Activated B cell treated with CpG ODN at 0.5 μM for 24 hours (primary cell): ENCODE results near the gene ADCY3. TPM values are rescaled to one million over a fixed set of nuclear protein-coding genes. Genes with fewer than 3 reads are reported as not detected.

Source experiments
- ATAC-seq: fragments of 200-7000 bp; cut with Tn5 transposase; one replicate; pipeline ENCODE4 v1.10.0; 2021; ENCODE audit warnings: low read depth, mild to moderate bottlenecking, moderate library complexity
- CTCF ChIA-PET: fragments of 350-600 bp; sonication (Branson Sonifier 250); formaldehyde crosslinking; loops from one replicate; lab custom pipeline; 2021; ENCODE audit warnings: antibody characterized with exemption; lab: Charles Lee
- POLR2A ChIA-PET: fragments of 350-600 bp; sonication (Branson Sonifier 250); formaldehyde crosslinking; loops from one replicate; lab custom pipeline; 2021; ENCODE audit warnings: antibody characterized with exemption; lab: Charles Lee
- DNase-seq: peaks from one replicate; pipeline ENCODE4 v3.0.0; 2022
- H3K27ac Mint-ChIP-seq: one replicate; pipeline ENCODE4 v1.8.0; 2020; ENCODE audit warnings: mixed read lengths
- H3K27me3 Mint-ChIP-seq: one replicate; pipeline ENCODE4 v1.8.0; 2021; ENCODE audit warnings: mixed read lengths
- H3K36me3 Mint-ChIP-seq: one replicate; pipeline ENCODE4 v1.8.0; 2021; ENCODE audit warnings: low read depth, mixed read lengths
- H3K4me1 Mint-ChIP-seq: one replicate; pipeline ENCODE4 v1.8.0; 2021; ENCODE audit warnings: mixed read lengths
- H3K4me3 Mint-ChIP-seq: one replicate; pipeline ENCODE4 v1.8.0; 2020; ENCODE audit warnings: mild to moderate bottlenecking, mixed read lengths
- H3K9me3 Mint-ChIP-seq: one replicate; pipeline ENCODE4 v1.8.0; 2020; ENCODE audit warnings: mixed read lengths
- intact Hi-C: fragments of 100-400 bp; cut with micrococcal nuclease; formaldehyde crosslinking; loops from one replicate; pipeline ENCODE4 v1.15.1; 2024
- total RNA-seq: library from RNA; stranded (reverse); gene quantifications from 2 replicates; pipeline ENCODE4 v1.2.3, GENCODE V29; 2022
- TF ChIP-seq, protein P1 (sequence below): fragments of 200-600 bp; IDR thresholded peaks from one replicate; pipeline ENCODE4 v1.8.0; 2022; ENCODE audit warnings: antibody characterized with exemption, mild to moderate bottlenecking

The ADCY3 gene
- total RNA-seq, 1 donor from 2014 or later, result 126 TPM

GRCh38 chr2:24797644-24798043 is 122.4 kb downstream of the ADCY3 start:
- H3K9me3 Mint-ChIP-seq, result no peaks in the 10 kb centered on the region
- TF ChIP-seq, protein P1, sequence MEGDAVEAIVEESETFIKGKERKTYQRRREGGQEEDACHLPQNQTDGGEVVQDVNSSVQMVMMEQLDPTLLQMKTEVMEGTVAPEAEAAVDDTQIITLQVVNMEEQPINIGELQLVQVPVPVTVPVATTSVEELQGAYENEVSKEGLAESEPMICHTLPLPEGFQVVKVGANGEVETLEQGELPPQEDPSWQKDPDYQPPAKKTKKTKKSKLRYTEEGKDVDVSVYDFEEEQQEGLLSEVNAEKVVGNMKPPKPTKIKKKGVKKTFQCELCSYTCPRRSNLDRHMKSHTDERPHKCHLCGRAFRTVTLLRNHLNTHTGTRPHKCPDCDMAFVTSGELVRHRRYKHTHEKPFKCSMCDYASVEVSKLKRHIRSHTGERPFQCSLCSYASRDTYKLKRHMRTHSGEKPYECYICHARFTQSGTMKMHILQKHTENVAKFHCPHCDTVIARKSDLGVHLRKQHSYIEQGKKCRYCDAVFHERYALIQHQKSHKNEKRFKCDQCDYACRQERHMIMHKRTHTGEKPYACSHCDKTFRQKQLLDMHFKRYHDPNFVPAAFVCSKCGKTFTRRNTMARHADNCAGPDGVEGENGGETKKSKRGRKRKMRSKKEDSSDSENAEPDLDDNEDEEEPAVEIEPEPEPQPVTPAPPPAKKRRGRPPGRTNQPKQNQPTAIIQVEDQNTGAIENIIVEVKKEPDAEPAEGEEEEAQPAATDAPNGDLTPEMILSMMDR, result no peak
- no peaks in the 10 kb centered on the region for H3K27me3 Mint-ChIP-seq
- H3K4me1 Mint-ChIP-seq, result peaks cover 13% of the 10 kb centered on the region
- DNase-seq (no peak), ATAC-seq (no peak)
- no peak overlapping the region for H3K27ac Mint-ChIP-seq
- CTCF ChIA-PET, result interaction anchor here (1.4 kb wide), 1 partner anchor 30 kb away, joined by 4 read pairs; no protein-coding TSS in a partner anchor
- POLR2A ChIA-PET, result no interaction called here
- H3K36me3 Mint-ChIP-seq, result peaks cover 33% of the 10 kb centered on the region
- intact Hi-C loops, result no loop called here
- H3K4me3 Mint-ChIP-seq, result no peak overlapping the region

GRCh38 chr2:24793761-24794435 is 126.1 kb downstream of the ADCY3 start:
- Mint-ChIP-seq H3K4me1 (peaks cover 18% of the 10 kb centered on the region), H3K9me3 (no peaks in the 10 kb centered on the region), H3K4me3 (peak overlapping the region; percentile 98), H3K27ac (peak overlapping the region; percentile 100), H3K36me3 (peaks cover 29% of the 10 kb centered on the region), H3K27me3 (no peaks in the 10 kb centered on the region)
- intact Hi-C loops, result loop anchor here (1.0 to 5.0 kb wide), 6 partner anchors 9 to 1553 kb away; partner anchors contain the start of genes ADCY3, ADGRF3, NCOA1 and SELENOI
- DNase-seq, result no peak
- no peak for ATAC-seq
- POLR2A ChIA-PET, result interaction anchor here (0.9 to 2.0 kb wide), 4 partner anchors 32 to 483 kb away, joined by 3 to 11 read pairs (median 4); partner anchors contain the start of gene NCOA1
- CTCF ChIA-PET, result interaction anchor here (1.3 kb wide), 1 partner anchor 384 kb away, joined by 3 read pairs; no protein-coding TSS in a partner anchor
- TF ChIP-seq, protein P1, result no peak

- Mint-ChIP-seq H3K27me3 (no peaks in the 10 kb centered on the region), H3K9me3 (no peaks in the 10 kb centered on the region), H3K36me3 (peaks cover 29% of the 10 kb centered on the region), H3K4me3 (peak within 1 kb of the TSS; percentile 98), H3K27ac (peak within 1 kb of the TSS; percentile 100), H3K4me1 (peaks cover 18% of the 10 kb centered on the region)
- TF ChIP-seq, protein P1, result no peak
- intact Hi-C loops, result loop anchor here (1.0 to 5.0 kb wide), 6 partner anchors 8 to 1554 kb away; partner anchors contain the start of genes ADCY3, ADGRF3, NCOA1 and SELENOI
- DNase-seq, result peak; percentile 94
- CTCF ChIA-PET, result interaction anchor here (1.3 to 1.6 kb wide), 2 partner anchors 35 to 383 kb away, joined by 3 to 4 read pairs; no protein-coding TSS in a partner anchor
- POLR2A ChIA-PET, result interaction anchor here (0.6 to 2.0 kb wide), 15 partner anchors 13 to 866 kb away, joined by 3 to 11 read pairs (median 3); partner anchors contain the start of genes ATAD2B, ITSN2 and NCOA1
- peak; percentile 98 for ATAC-seq
These were observed 126.9 kb downstream of the ADCY3 start, which contains the start of the genes CENPO and PTRHD1 for GRCh38 chr2:24792874-24793760. TSS of gene CENPO (plus strand) at chr2:24793425. CDS start at chr2:24793920, 495 bp downstream. TSS of gene PTRHD1 (minus strand) at chr2:24793391. CDS start at chr2:24793377, 14 bp downstream.

DNA sequence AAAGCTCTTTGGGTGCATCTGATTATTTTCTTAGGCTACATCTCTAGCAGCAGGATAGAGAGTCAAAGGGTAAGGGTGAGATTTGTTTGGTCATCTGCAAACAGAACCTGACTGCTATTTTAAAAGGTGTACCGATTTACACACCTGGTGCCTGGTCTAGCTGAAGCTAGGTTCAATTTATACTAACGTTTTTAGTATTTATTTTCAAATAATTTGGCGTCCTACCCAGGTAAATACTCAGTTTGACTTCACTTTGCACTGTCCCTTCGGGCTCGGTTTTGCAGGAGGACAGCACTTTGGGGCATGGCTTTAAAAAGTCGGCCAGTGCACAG is 127.5 kb downstream of the ADCY3 start:
- Mint-ChIP-seq H3K4me1 (peaks cover 19% of the 10 kb centered on the region), H3K9me3 (no peaks in the 10 kb centered on the region), H3K36me3 (peaks cover 25% of the 10 kb centered on the region), H3K27ac (peak overlapping the region; percentile 100), H3K27me3 (no peaks in the 10 kb centered on the region), H3K4me3 (peak overlapping the region; percentile 98)
- CTCF ChIA-PET, result interaction anchor here (1.3 to 1.6 kb wide), 2 partner anchors 35 to 383 kb away, joined by 3 to 4 read pairs; no protein-coding TSS in a partner anchor
- POLR2A ChIA-PET, result interaction anchor here (0.7 to 2.0 kb wide), 11 partner anchors 13 to 865 kb away, joined by 3 to 11 read pairs (median 3); partner anchors contain the start of genes ATAD2B, ITSN2 and NCOA1
- DNase-seq (no peak), ATAC-seq (no peak)
- TF ChIP-seq, protein P1, result no peak
- intact Hi-C loops, result loop anchor here (2.0 to 5.0 kb wide), 3 partner anchors 302 to 1555 kb away; partner anchors contain the start of genes ADGRF3, NCOA1, SELENOI and SF3B6
